ENCODE measurements around the gene SLC12A5. TPM values are rescaled to one million over a fixed set of nuclear protein-coding genes. Genes with fewer than 3 reads are reported as not detected.

SLC12A5 gene
- total and polyA plus RNA-seq, 9 of the 15 experiments (the other 6 are each of a cell fraction or from before 2014, with no cell fraction given): 0.36 to 7.5 (median 2.1) TPM

DNA sequence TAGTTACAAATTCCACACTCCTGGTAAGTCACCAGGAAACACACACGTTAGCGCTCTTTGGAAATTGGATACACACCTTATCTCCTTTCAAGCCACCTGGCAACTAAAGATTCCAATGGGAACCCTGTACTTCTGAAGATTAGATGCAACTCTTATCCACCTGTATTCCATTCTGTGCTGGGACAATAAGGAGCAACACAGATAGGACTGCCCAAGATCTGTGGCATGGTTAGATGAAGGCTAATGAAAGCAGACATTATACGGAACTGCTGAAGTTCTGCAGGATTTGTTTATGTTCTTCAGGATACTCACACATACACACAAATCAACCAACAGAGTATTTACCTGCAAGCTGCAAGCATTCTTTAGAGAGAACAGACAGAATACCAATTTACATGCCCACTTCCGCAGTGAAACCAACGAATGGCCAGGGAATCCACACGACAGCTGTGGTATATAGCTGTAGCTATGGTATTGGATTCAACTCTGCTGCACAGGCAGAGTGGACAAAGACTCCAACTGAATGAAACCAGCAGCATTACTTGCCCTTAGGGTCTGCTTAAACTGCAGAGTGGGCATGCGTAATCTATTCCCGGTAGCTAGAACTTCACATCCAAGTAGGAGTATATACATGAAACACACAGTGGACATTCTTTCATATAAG, 48.8 kb downstream of the SLC12A5 start:
- no peaks in the 10 kb centered on the region for H4K20me1 ChIP-seq (replicated peaks; ENCODE audit: control insufficient read depth, insufficient read depth, low read length)
- CTCF ChIA-PET (ENCODE audit: low intra/inter-chr PET ratio): no interaction called here
- no TSS peak for BruUV-seq (replicated peaks)
- TF ChIP-seq HMG20B (CRISPR knock-in tag; IDR thresholded peaks at IDR 0.05): no peak
- no peak for TF ChIP-seq GTF2F1 (IDR thresholded peaks at IDR 0.05; ENCODE audit: low read depth, low read length)
- no peak for TF ChIP-seq ZNF780A (CRISPR knock-in tag; IDR thresholded peaks at IDR 0.05)
- no peaks in the 10 kb centered on the region for H3K4me1 ChIP-seq (replicated peaks in 1 of 2; ENCODE audit: control insufficient read depth in 2 of 2, insufficient read depth in 2 of 2, low read length in 2 of 2)
- DNase-seq (ENCODE audit: extremely low read depth in 1 of 4, low spot score in 3 of 4) (no peak), FAIRE-seq (no peak), ATAC-seq (no peak)
- in situ Hi-C loops (cut with MboI): no loop called here
- no peaks in the 10 kb centered on the region for H3K9me3 ChIP-seq (replicated peaks; ENCODE audit: control insufficient read depth, insufficient read depth, low read depth, low read length)
- H3K4me3 ChIP-seq: no peak overlapping the region
- H3K9me1 ChIP-seq (ENCODE audit: control insufficient read depth, insufficient read depth, low read length): peaks cover 4% of the 10 kb centered on the region
- no peak overlapping the region for H3K4me2 ChIP-seq (ENCODE audit: insufficient read depth, low read length)
- WGBS (ENCODE audit: insufficient coverage, low coverage, missing lambda C conversion rate): 94% methylated on average over 8 of the region's 8 CpGs
- intact Hi-C loops (cut with micrococcal nuclease): no loop called here
- no peak overlapping the region for H3K27ac ChIP-seq (ENCODE audit: extremely low read depth, low read depth, low read length)
- no peaks in the 10 kb centered on the region for H3K27me3 ChIP-seq (ENCODE audit: control insufficient read depth in 2 of 2, insufficient read depth in 2 of 2, low read length in 2 of 2)
- no peak overlapping the region for H2AFZ ChIP-seq (ENCODE audit: low read depth, low read length)
- no peak overlapping the region for H3K9ac ChIP-seq (ENCODE audit: insufficient read depth in 1 of 2, low read depth in 2 of 2, low read length in 2 of 2)
- H3K79me2 ChIP-seq (ENCODE audit: control insufficient read depth, insufficient read depth, low read length): peaks cover 29% of the 10 kb centered on the region
- H3K36me3 ChIP-seq (ENCODE audit: control insufficient read depth, insufficient read depth, low read length): peaks cover 32% of the 10 kb centered on the region; the same call in 2 of the 3 replicates
- POLR2A ChIA-PET: interaction anchor here (0.6 to 3.4 kb wide), 2 partner anchors 11 to 90 kb away, joined by 3 to 18 read pairs; no protein-coding TSS in a partner anchor

DNA sequence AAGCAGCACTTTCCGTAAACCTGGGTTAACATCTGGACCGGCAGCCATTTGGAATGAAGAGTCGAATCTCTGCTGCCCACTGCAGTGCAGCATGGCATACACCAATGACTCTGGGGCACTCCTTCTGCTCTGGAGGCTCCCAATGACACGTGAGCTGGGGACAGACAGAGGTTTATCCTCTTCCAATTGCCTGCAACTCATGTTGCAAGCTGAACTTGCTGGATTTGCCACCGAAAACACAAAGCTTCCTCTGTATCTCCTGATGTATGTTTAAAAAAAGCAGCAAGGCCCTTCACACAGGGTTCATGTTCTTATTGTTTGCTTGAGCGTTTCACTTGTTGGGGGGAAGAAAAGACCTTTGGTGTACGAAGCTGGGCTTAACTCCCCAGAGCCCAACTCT, 49.9 kb downstream of the SLC12A5 start:
- no peak overlapping the region for H3K27ac ChIP-seq (ENCODE audit: extremely low read depth, low read depth, low read length)
- WGBS (ENCODE audit: insufficient coverage, low coverage, missing lambda C conversion rate): 89% methylated on average over 6 of the region's 7 CpGs
- BruUV-seq (replicated peaks): no TSS peak
- DNase-seq (ENCODE audit: extremely low read depth in 1 of 4, low spot score in 3 of 4): no peak
- H4K20me1 ChIP-seq (replicated peaks; ENCODE audit: control insufficient read depth, insufficient read depth, low read length): peaks cover 8% of the 10 kb centered on the region; the same call in 1 of the 2 replicates
- H3K36me3 ChIP-seq (ENCODE audit: control insufficient read depth, insufficient read depth, low read length): peaks cover 34% of the 10 kb centered on the region; the same call in 2 of the 3 replicates
- ChIA-PET CTCF (ENCODE audit: low intra/inter-chr PET ratio) (no interaction called here), POLR2A (interaction anchor here (3.4 kb wide), 1 partner anchor 9 kb away, joined by 18 read pairs; no protein-coding TSS in a partner anchor)
- H3K9me3 ChIP-seq (replicated peaks; ENCODE audit: control insufficient read depth, insufficient read depth, low read depth, low read length): no peaks in the 10 kb centered on the region
- H3K4me2 ChIP-seq (ENCODE audit: insufficient read depth, low read length): no peak overlapping the region
- intact Hi-C loops (cut with micrococcal nuclease): no loop called here
- H3K4me1 ChIP-seq (replicated peaks in 1 of 2; ENCODE audit: control insufficient read depth in 2 of 2, insufficient read depth in 2 of 2, low read length in 2 of 2): peaks cover 0 to 7% of the 10 kb centered on the region in 2 experiments; a peak in 2 of 5 replicates
- no peak for ATAC-seq
- no peak overlapping the region for H3K4me3 ChIP-seq
- no peak for FAIRE-seq
- H3K9me1 ChIP-seq (ENCODE audit: control insufficient read depth, insufficient read depth, low read length): peaks cover 4% of the 10 kb centered on the region
- H3K9ac ChIP-seq (ENCODE audit: insufficient read depth in 1 of 2, low read depth in 2 of 2, low read length in 2 of 2): no peak overlapping the region
- H3K27me3 ChIP-seq (ENCODE audit: control insufficient read depth in 2 of 2, insufficient read depth in 2 of 2, low read length in 2 of 2): no peaks in the 10 kb centered on the region
- in situ Hi-C loops (cut with MboI): no loop called here
- no peak overlapping the region for H2AFZ ChIP-seq (ENCODE audit: low read depth, low read length)
- H3K79me2 ChIP-seq (ENCODE audit: control insufficient read depth, insufficient read depth, low read length): peaks cover 40% of the 10 kb centered on the region
- TF ChIP-seq PTBP1 (IDR thresholded peaks at IDR 0.05; ENCODE audit: low read depth, low read length) (no peak), OTX1 (CRISPR knock-in tag; IDR thresholded peaks at IDR 0.05) (no peak), ZNF263 (CRISPR knock-in tag; IDR thresholded peaks at IDR 0.05; ENCODE audit: borderline replicate concordance) (no peak), TAF7 (tag; IDR thresholded peaks at IDR 0.05) (no peak), ETV6 (IDR thresholded peaks at IDR 0.05; ENCODE audit: borderline replicate concordance in 1 of 2, low read depth in 2 of 2, low read length in 1 of 2) (no peak), ETV6 (CRISPR knock-in tag; IDR thresholded peaks at IDR 0.05; ENCODE audit: borderline replicate concordance) (no peak), STAT5B (CRISPR knock-in tag; IDR thresholded peaks at IDR 0.05) (no peak), BMI1 (IDR thresholded peaks at IDR 0.05; ENCODE audit: low read length) (no peak), PHTF2 (CRISPR knock-in tag; IDR thresholded peaks at IDR 0.05) (no peak)
- TF ChIP-seq, protein P1, sequence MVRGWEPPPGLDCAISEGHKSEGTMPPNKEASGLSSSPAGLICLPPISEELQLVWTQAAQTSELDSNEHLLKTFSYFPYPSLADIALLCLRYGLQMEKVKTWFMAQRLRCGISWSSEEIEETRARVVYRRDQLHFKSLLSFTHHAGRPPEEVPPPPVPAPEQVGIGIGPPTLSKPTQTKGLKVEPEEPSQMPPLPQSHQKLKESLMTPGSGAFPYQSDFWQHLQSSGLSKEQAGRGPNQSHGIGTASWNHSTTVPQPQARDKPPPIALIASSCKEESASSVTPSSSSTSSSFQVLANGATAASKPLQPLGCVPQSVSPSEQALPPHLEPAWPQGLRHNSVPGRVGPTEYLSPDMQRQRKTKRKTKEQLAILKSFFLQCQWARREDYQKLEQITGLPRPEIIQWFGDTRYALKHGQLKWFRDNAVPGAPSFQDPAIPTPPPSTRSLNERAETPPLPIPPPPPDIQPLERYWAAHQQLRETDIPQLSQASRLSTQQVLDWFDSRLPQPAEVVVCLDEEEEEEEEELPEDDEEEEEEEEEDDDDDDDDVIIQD (CRISPR knock-in tag; IDR thresholded peaks at IDR 0.05): no peak
- TF ChIP-seq, protein P2, sequence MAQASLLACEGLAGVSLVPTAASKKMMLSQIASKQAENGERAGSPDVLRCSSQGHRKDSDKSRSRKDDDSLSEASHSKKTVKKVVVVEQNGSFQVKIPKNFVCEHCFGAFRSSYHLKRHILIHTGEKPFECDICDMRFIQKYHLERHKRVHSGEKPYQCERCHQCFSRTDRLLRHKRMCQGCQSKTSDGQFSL (CRISPR knock-in tag; IDR thresholded peaks at IDR 0.05): no peak
- TF ChIP-seq, protein P2 (tag; IDR thresholded peaks at IDR 0.05): no peak

Data from K562 (cell line).